ENCODE results near the gene VPS51.
A peak's percentile ranks its signal among the peaks of the same experiment; 100 is the strongest.

Gene VPS51

GRCh38 chr11:65132238-65132987 lies 36.4 kb downstream of the VPS51 start:
- H3K9me3 ChIP-seq (ENCODE audit: control insufficient read depth in 2 of 2, low read length in 2 of 2), result no peaks in the 10 kb centered on the region
- H3K27me3 ChIP-seq (ENCODE audit: control insufficient read depth in 1 of 2, insufficient read depth in 2 of 2, low read length in 2 of 2), result no peaks in the 10 kb centered on the region
- H3K27ac ChIP-seq (ENCODE audit: low read length), result no peak overlapping the region
- peaks cover 30 to 45% of the 10 kb centered on the region in 2 donors for H3K36me3 ChIP-seq (ENCODE audit: control insufficient read depth in 2 of 2, insufficient read depth in 2 of 2, low read length in 2 of 2)
- H3K4me3 ChIP-seq (ENCODE audit: low read length in 2 of 2), result peak overlapping the region in 1 of 2 donors; percentile 93
- peaks cover 33% of the 10 kb centered on the region for H3K4me1 ChIP-seq (ENCODE audit: control insufficient read depth, insufficient read depth, low read length)
- H3K9ac ChIP-seq (ENCODE audit: low read length in 2 of 2), result no peak overlapping the region

DNA sequence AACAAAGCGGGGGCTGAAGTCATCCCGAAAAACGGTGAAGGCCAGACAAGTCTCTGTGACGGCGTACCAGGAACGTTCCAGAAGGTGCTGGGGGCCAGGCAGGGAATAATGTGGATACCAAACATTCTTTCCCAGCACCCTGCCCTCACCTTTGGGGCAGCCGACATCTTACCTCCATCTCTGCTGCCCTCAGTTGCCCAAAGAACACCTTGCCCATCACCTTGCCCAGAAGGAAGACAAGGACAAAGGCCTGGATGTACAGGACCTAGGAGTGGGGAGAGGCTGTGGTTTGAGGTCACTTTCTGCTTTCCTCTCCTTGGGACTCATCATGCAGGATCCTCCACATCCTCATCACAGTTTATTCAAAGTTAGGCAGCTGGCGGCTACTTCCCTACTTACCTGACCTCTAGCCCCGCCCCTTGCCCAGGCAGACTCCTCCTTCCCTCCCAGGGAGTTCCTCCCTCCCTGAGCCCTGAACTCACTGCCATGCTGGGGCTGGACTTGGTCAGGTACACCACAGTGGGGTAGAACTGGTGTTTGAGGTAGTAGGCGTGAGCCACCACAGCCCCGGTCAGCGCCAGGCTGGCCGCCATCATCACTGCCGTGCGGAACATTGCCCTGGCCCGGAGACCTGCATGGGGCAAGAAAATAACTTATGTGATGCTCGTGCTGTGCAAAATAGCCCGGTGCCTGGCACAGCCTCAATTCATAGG lies 37.1 kb downstream of the VPS51 start:
- Histone ChIP-seq H3K9ac (ENCODE audit: low read length in 2 of 2) (peak overlapping the region; percentile 89 to 100), H3K9me3 (ENCODE audit: control insufficient read depth in 2 of 2, low read length in 2 of 2) (no peaks in the 10 kb centered on the region), H3K27ac (ENCODE audit: low read length) (peak overlapping the region; percentile 99), H3K4me3 (ENCODE audit: low read length in 2 of 2) (peak overlapping the region; percentile 80 to 93), H3K4me1 (ENCODE audit: control insufficient read depth, insufficient read depth, low read length) (peaks cover 33% of the 10 kb centered on the region), H3K36me3 (ENCODE audit: control insufficient read depth in 2 of 2, insufficient read depth in 2 of 2, low read length in 2 of 2) (peaks cover 30 to 40% of the 10 kb centered on the region in 2 donors), H3K27me3 (ENCODE audit: control insufficient read depth in 1 of 2, insufficient read depth in 2 of 2, low read length in 2 of 2) (no peaks in the 10 kb centered on the region)

DNA sequence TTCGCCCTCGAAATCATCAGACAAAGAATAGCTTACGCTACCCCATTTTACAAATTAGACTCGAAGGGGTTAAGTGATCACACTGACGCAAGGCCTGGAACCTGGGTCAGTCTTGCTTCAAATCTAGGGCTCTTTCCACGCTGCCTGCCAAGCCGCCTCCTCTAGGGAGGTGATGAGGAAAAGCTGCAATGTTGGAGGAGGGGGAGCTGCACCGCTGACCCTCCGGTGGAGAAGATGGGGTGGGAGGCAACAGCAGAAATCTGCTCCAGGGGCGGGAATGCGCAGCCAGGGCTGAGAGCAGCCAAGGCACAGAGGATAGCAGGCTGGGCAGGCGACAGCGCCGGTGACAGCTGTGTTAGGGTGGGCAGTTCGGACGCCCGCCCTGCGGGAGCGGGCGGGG lies 37.7 kb downstream of the VPS51 start:
- Histone ChIP-seq H3K27me3 (ENCODE audit: control insufficient read depth in 1 of 2, insufficient read depth in 2 of 2, low read length in 2 of 2) (no peaks in the 10 kb centered on the region), H3K36me3 (ENCODE audit: control insufficient read depth in 2 of 2, insufficient read depth in 2 of 2, low read length in 2 of 2) (peaks cover 27 to 34% of the 10 kb centered on the region in 2 donors), H3K27ac (ENCODE audit: low read length) (peak overlapping the region; percentile 99), H3K4me3 (ENCODE audit: low read length in 2 of 2) (peak overlapping the region; percentile 80 to 93), H3K9ac (ENCODE audit: low read length in 2 of 2) (peak overlapping the region; percentile 89 to 100), H3K4me1 (ENCODE audit: control insufficient read depth, insufficient read depth, low read length) (peaks cover 33% of the 10 kb centered on the region), H3K9me3 (ENCODE audit: control insufficient read depth in 2 of 2, low read length in 2 of 2) (no peaks in the 10 kb centered on the region)

GRCh38 chr11:65134240-65134951 lies 38.4 kb downstream of the VPS51 start, which contains the start of gene SYVN1:
TSS of gene SYVN1 (minus strand) at chr11:65134519. CDS start at chr11:65133601, 918 bp downstream.
- peak within 1 kb of the TSS; percentile 89 to 100 for H3K9ac ChIP-seq (ENCODE audit: low read length in 2 of 2)
- peaks cover 33% of the 10 kb centered on the region for H3K4me1 ChIP-seq (ENCODE audit: control insufficient read depth, insufficient read depth, low read length)
- H3K27ac ChIP-seq (ENCODE audit: low read length), result peak within 1 kb of the TSS; percentile 99
- H3K9me3 ChIP-seq (ENCODE audit: control insufficient read depth in 2 of 2, low read length in 2 of 2), result no peaks in the 10 kb centered on the region
- H3K4me3 ChIP-seq (ENCODE audit: low read length in 2 of 2), result peak within 1 kb of the TSS; percentile 80 to 93
- no peaks in the 10 kb centered on the region for H3K27me3 ChIP-seq (ENCODE audit: control insufficient read depth in 1 of 2, insufficient read depth in 2 of 2, low read length in 2 of 2)
- H3K36me3 ChIP-seq (ENCODE audit: control insufficient read depth in 2 of 2, insufficient read depth in 2 of 2, low read length in 2 of 2), result peaks cover 22 to 29% of the 10 kb centered on the region in 2 donors

DNA sequence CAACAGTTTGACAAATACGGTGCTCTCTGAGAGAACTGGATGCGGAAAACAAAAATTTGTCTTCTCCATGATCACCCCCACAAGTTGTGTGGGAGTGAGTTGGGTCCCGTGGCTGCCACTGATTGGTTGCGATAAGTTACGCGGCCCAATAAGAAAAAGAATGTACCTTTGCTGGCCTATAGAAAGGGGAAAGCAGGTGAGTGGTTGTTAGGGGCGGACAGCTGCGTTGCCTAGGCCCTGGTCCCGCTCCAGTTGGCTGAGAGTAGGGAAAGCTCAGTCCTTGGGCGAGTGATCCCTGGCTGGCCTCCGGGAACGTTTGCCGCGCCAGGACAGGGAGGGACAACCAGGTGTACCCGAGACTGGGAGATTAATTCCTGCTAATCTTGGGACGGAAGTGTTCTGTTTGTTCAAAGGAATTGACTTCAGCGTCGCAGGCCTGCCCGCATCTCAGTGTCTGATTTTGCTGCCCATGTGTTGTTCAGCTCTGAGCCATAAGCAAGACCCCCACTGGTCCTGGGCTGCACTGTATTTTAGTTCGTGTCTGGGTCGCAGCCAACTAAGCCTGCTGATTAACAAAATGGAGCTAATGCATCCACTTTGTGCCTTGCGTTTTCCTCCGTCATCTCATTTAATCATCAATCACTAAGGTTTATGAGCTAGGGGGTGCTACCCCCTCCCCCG lies 39.1 kb downstream of the VPS51 start:
- Histone ChIP-seq H3K4me3 (ENCODE audit: low read length in 2 of 2) (peak overlapping the region; percentile 80 to 93), H3K27me3 (ENCODE audit: control insufficient read depth in 1 of 2, insufficient read depth in 2 of 2, low read length in 2 of 2) (no peaks in the 10 kb centered on the region), H3K9ac (ENCODE audit: low read length in 2 of 2) (peak overlapping the region; percentile 89 to 100), H3K36me3 (ENCODE audit: control insufficient read depth in 2 of 2, insufficient read depth in 2 of 2, low read length in 2 of 2) (peaks cover 15 to 22% of the 10 kb centered on the region in 2 donors), H3K27ac (ENCODE audit: low read length) (peak overlapping the region; percentile 99), H3K9me3 (ENCODE audit: control insufficient read depth in 2 of 2, low read length in 2 of 2) (no peaks in the 10 kb centered on the region), H3K4me1 (ENCODE audit: control insufficient read depth, insufficient read depth, low read length) (peaks cover 33% of the 10 kb centered on the region)

GRCh38 chr11:65135633-65136145 lies 39.7 kb downstream of the VPS51 start:
- H3K4me3 ChIP-seq (ENCODE audit: low read length in 2 of 2), result peak overlapping the region; percentile 80 to 93
- H3K4me1 ChIP-seq (ENCODE audit: control insufficient read depth, insufficient read depth, low read length), result peaks cover 33% of the 10 kb centered on the region
- peak overlapping the region; percentile 99 for H3K27ac ChIP-seq (ENCODE audit: low read length)

GRCh38 chr11:65136515-65137096 lies 40.6 kb downstream of the VPS51 start:
- no peaks in the 10 kb centered on the region for H3K9me3 ChIP-seq (ENCODE audit: control insufficient read depth in 2 of 2, low read length in 2 of 2)
- no peaks in the 10 kb centered on the region for H3K27me3 ChIP-seq (ENCODE audit: control insufficient read depth in 1 of 2, insufficient read depth in 2 of 2, low read length in 2 of 2)
- no peak overlapping the region for H3K27ac ChIP-seq (ENCODE audit: low read length)
- H3K4me3 ChIP-seq (ENCODE audit: low read length in 2 of 2), result no peak overlapping the region
- peaks cover 31% of the 10 kb centered on the region for H3K4me1 ChIP-seq (ENCODE audit: control insufficient read depth, insufficient read depth, low read length)
- no peak overlapping the region for H3K9ac ChIP-seq (ENCODE audit: low read length in 2 of 2)
- H3K36me3 ChIP-seq (ENCODE audit: control insufficient read depth in 2 of 2, insufficient read depth in 2 of 2, low read length in 2 of 2), result peaks cover 5 to 10% of the 10 kb centered on the region in 2 donors

More at GRCh38 chr11:65135633-65136145, 39.7 kb downstream of the VPS51 start:
- H3K27me3 ChIP-seq (ENCODE audit: control insufficient read depth in 1 of 2, insufficient read depth in 2 of 2, low read length in 2 of 2), result no peaks in the 10 kb centered on the region
- H3K36me3 ChIP-seq (ENCODE audit: control insufficient read depth in 2 of 2, insufficient read depth in 2 of 2, low read length in 2 of 2), result peaks cover 14 to 19% of the 10 kb centered on the region in 2 donors
- no peaks in the 10 kb centered on the region for H3K9me3 ChIP-seq (ENCODE audit: control insufficient read depth in 2 of 2, low read length in 2 of 2)
- H3K9ac ChIP-seq (ENCODE audit: low read length in 2 of 2), result peak overlapping the region; percentile 89 to 100

DNA sequence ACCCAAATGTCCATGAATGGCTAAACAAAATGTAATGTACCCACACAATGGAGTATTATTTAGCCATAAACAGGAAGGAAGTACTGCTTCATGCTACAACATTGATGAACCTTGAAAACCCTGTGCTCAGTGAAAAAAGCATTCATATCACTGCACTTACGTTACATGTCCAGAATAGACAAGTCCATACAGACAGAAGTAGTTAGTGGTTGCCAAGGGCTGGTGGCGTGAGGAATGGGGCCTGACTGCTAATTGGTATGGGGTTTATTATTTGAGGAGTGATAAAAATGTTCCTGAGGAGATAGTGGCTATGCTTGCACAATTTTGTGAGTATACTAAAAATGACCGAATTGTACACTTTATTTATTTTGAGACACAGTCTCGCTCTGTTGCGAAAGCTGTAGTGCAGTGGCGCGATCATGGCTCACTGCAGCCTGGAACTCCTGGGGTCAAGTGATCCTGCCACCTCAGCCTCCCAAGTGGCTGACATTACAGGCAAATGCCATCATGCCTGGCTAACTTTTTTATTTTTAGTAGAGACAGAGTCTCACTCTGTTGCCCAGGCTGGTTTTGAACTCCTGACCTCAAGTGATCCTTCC lies 46.0 kb downstream of the VPS51 start:
- Histone ChIP-seq H3K27me3 (ENCODE audit: control insufficient read depth in 1 of 2, insufficient read depth in 2 of 2, low read length in 2 of 2) (peaks cover 2 to 4% of the 10 kb centered on the region in 2 donors), H3K4me3 (ENCODE audit: low read length in 2 of 2) (no peak overlapping the region), H3K27ac (ENCODE audit: low read length) (no peak overlapping the region), H3K36me3 (ENCODE audit: control insufficient read depth in 2 of 2, insufficient read depth in 2 of 2, low read length in 2 of 2) (no peaks in the 10 kb centered on the region), H3K9ac (ENCODE audit: low read length in 2 of 2) (no peak overlapping the region), H3K4me1 (ENCODE audit: control insufficient read depth, insufficient read depth, low read length) (no peaks in the 10 kb centered on the region), H3K9me3 (ENCODE audit: control insufficient read depth in 2 of 2, low read length in 2 of 2) (no peaks in the 10 kb centered on the region)

- H3K36me3 ChIP-seq (ENCODE audit: control insufficient read depth in 2 of 2, insufficient read depth in 2 of 2, low read length in 2 of 2), result no peaks in the 10 kb centered on the region
- H3K4me1 ChIP-seq (ENCODE audit: control insufficient read depth, insufficient read depth, low read length), result peaks cover 5% of the 10 kb centered on the region
- H3K9ac ChIP-seq (ENCODE audit: low read length in 2 of 2), result no peak overlapping the region
- no peaks in the 10 kb centered on the region for H3K9me3 ChIP-seq (ENCODE audit: control insufficient read depth in 2 of 2, low read length in 2 of 2)
- H3K4me3 ChIP-seq (ENCODE audit: low read length in 2 of 2), result no peak overlapping the region
- peaks cover 2 to 4% of the 10 kb centered on the region in 2 donors for H3K27me3 ChIP-seq (ENCODE audit: control insufficient read depth in 1 of 2, insufficient read depth in 2 of 2, low read length in 2 of 2)
- no peak overlapping the region for H3K27ac ChIP-seq (ENCODE audit: low read length)
These were observed 51.5 kb downstream of the VPS51 start for GRCh38 chr11:65147352-65148075.
